ENCODE results near the gene SEC16A. TPM values are rescaled to one million over a fixed set of nuclear protein-coding genes. Genes with fewer than 3 reads are reported as not detected.
"Not testable (repeated sequence)": the region's sequence is repeated elsewhere in the genome, so short reads cannot be mapped to it uniquely, and the experiment has no call there.

SEC16A gene
- total and polyA plus RNA-seq, 8 donors = 14.6 to 105 (median 45.4) TPM

DNA sequence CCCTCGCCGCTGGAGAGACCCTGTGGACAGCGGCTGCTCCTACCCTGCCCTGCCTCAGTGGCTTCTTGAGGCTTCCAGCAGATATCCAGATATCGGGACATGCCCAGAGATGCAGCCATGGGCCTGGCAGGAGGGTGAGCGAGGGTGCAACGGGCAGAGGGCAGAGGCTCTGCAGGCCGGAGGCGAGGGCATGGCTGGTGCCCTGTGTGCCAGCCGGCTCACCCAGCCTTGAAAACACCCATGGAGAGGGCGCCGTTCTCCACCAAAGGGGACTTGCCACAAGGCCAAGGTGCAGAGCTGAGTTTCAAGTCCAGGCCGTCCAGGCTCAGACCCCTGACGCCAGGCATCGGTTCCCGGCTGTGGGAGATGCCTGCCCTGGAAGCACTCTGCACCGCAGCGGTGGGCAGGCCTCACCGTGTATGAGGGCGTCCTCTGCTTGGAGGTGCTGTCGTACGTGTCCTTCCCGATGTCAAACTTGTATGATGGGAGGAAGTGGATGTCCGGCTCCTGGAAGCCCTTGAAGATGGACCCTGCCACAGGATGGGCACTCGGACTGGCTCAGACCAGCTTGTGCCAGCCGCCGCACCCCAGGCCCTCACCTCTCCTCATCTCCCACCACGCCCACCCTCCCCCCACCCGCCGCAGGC lies 52.1 kb downstream of the SEC16A start:
- TF ChIP-seq POLR2A (IDR thresholded peaks at IDR 0.05) = no peak
- TF ChIP-seq EP300 (IDR thresholded peaks at IDR 0.05) = no peak
- TF ChIP-seq, protein P1, sequence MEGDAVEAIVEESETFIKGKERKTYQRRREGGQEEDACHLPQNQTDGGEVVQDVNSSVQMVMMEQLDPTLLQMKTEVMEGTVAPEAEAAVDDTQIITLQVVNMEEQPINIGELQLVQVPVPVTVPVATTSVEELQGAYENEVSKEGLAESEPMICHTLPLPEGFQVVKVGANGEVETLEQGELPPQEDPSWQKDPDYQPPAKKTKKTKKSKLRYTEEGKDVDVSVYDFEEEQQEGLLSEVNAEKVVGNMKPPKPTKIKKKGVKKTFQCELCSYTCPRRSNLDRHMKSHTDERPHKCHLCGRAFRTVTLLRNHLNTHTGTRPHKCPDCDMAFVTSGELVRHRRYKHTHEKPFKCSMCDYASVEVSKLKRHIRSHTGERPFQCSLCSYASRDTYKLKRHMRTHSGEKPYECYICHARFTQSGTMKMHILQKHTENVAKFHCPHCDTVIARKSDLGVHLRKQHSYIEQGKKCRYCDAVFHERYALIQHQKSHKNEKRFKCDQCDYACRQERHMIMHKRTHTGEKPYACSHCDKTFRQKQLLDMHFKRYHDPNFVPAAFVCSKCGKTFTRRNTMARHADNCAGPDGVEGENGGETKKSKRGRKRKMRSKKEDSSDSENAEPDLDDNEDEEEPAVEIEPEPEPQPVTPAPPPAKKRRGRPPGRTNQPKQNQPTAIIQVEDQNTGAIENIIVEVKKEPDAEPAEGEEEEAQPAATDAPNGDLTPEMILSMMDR (IDR thresholded peaks at IDR 0.05) = no peak
- no peak for TF ChIP-seq POLR2AphosphoS5 (IDR thresholded peaks at IDR 0.05)
- peaks cover 0 to 3% (median 1%) of the 10 kb centered on the region in 4 donors for H3K4me1 ChIP-seq
- H3K27ac ChIP-seq = no peak overlapping the region
- H3K27me3 ChIP-seq = no peaks in the 10 kb centered on the region
- no peaks in the 10 kb centered on the region for H3K9me3 ChIP-seq
- WGBS, 5 donors = 88 to 96% (median 92%) methylated on average over 16 to 29 of the region's 29 CpGs
- no peak for DNase-seq
- intact Hi-C loops (cut with DNase I; ENCODE audit: low total_unique reads) = no loop called here
- no peak overlapping the region for H3K4me3 ChIP-seq
- peaks cover 9 to 87% (median 81%) of the 10 kb centered on the region in 4 donors for H3K36me3 ChIP-seq

DNA sequence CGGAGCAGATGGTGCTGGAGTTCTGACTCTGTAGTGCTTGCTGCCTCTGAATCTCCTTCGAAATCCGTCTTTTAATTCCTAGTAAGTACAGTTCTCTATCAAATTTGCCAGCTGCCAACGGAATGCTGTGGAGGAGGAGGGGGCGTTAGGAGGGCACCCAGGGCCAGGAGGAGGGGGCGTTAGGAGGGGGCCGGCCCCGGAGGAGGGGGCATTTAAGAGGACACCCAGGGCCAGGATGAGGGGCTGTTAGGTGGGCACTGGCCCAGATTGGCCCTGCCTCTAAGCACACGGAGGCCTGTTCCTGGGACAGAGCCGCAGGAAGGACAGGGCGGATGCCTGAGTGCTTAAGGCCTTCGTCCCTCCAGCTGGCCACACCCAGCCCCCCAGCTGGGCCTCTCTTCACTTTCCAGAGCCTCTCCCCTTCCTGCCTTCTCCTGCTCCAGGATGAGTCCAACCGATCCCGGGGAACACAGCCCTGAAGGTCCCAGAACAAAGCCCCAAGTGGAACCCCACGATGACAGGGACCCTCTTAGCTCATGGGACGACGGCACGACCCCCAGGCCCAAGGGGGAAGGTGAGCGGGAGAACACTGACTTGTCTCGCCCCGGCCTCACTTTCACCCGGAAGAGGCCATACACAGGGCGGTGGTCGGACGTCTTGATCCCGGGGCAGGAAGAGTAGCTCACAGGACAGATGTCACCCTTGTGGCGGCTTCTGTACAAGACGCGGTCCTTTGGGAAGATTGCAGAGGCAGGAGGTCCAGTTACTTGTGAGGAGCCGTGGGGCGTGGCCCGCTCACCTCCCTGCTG lies 53.0 kb downstream of the SEC16A start:
- no peaks in the 10 kb centered on the region for H3K9me3 ChIP-seq
- intact Hi-C loops (cut with DNase I; ENCODE audit: low total_unique reads) = no loop called here
- DNase-seq = no peak
- H3K4me1 ChIP-seq = no peaks in the 10 kb centered on the region
- H3K27ac ChIP-seq = no peak overlapping the region
- peaks cover 9 to 88% (median 86%) of the 10 kb centered on the region in 4 donors for H3K36me3 ChIP-seq
- no peak overlapping the region for H3K4me3 ChIP-seq
- no peaks in the 10 kb centered on the region for H3K27me3 ChIP-seq
- WGBS, 5 donors = 76 to 84% (median 83%) methylated on average over 28 to 32 of the region's 32 CpGs
- TF ChIP-seq, protein P1 (IDR thresholded peaks at IDR 0.05) = no peak
- TF ChIP-seq POLR2A (IDR thresholded peaks at IDR 0.05) (no peak), EP300 (IDR thresholded peaks at IDR 0.05) (no peak), POLR2AphosphoS5 (IDR thresholded peaks at IDR 0.05) (no peak)

DNA sequence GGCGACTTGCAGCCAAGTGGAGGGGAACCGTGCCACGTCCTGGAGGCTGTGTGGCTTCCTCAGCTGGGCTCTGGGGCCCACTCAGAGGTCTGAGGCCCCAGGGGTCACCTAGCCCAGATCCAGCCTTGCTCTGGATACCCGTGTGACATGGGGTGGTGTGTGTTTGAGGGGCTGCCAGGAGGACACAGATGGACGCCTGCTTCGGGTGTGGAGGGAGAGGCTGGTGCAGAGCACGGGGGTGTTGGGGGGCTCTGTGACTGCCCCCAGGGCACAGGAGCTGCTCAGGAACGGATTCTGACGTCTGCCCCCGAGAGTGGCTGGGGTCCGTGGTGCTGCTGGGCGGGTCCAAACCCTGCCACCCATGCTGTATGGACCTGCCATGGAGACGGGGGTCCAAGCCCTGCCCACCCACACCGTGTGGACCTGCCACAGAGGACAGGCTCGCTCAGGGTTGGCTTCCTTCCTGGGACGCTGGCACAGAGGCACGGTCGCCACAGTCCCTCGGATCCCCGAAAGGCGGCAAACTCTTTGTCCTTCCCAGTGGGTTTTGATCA lies 53.7 kb downstream of the SEC16A start:
- intact Hi-C loops (cut with DNase I; ENCODE audit: low total_unique reads) = no loop called here
- no peak for DNase-seq

DNA sequence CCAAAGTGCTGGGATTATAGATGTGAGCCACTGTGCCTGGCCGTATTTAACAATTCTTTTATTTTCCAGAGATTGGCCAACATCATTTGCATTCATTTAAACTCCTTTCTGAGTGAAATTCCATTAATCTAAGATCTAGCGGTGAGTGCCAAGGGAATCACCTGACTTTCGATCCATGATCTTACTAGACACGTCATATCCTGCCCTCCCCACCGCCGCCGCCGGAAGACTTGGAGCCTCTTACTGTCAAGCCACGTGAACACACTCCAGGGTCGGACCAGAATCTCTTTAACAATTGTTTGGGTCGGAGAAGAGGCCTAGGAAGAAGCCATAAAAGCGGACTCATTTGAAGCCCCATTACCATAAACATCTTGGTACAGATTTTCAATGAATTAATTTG lies 56.1 kb downstream of the SEC16A start:
- no peaks in the 10 kb centered on the region for H3K9me3 ChIP-seq
- TF ChIP-seq EP300 (IDR thresholded peaks at IDR 0.05) (no peak), POLR2A (IDR thresholded peaks at IDR 0.05) (no peak), POLR2AphosphoS5 (IDR thresholded peaks at IDR 0.05) (no peak)
- TF ChIP-seq, protein P1 (IDR thresholded peaks at IDR 0.05) = no peak
- intact Hi-C loops (cut with DNase I; ENCODE audit: low total_unique reads) = no loop called here
- WGBS, 5 donors = 83 to 93% (median 88%) methylated on average over 12 of the region's 12 CpGs
- no peak overlapping the region for H3K27ac ChIP-seq
- no peak for DNase-seq
- peaks cover 31 to 89% (median 87%) of the 10 kb centered on the region in 4 donors for H3K36me3 ChIP-seq
- H3K27me3 ChIP-seq = no peaks in the 10 kb centered on the region
- no peaks in the 10 kb centered on the region for H3K4me1 ChIP-seq
- H3K4me3 ChIP-seq = no peak overlapping the region

More for the DNA sequence above, 53.7 kb downstream of the SEC16A start:
- Histone ChIP-seq H3K27me3 (no peaks in the 10 kb centered on the region), H3K4me1 (no peaks in the 10 kb centered on the region), H3K27ac (no peak overlapping the region), H3K4me3 (no peak overlapping the region), H3K36me3 (peaks cover 9 to 89% (median 87%) of the 10 kb centered on the region in 4 donors), H3K9me3 (no peaks in the 10 kb centered on the region)
- TF ChIP-seq POLR2AphosphoS5 (IDR thresholded peaks at IDR 0.05) (no peak), POLR2A (IDR thresholded peaks at IDR 0.05) (no peak), EP300 (IDR thresholded peaks at IDR 0.05) (no peak)
- TF ChIP-seq, protein P1 (IDR thresholded peaks at IDR 0.05) = no peak
- WGBS, 5 donors = 83 to 90% (median 87%) methylated on average over 13 to 21 of the region's 21 CpGs

DNA sequence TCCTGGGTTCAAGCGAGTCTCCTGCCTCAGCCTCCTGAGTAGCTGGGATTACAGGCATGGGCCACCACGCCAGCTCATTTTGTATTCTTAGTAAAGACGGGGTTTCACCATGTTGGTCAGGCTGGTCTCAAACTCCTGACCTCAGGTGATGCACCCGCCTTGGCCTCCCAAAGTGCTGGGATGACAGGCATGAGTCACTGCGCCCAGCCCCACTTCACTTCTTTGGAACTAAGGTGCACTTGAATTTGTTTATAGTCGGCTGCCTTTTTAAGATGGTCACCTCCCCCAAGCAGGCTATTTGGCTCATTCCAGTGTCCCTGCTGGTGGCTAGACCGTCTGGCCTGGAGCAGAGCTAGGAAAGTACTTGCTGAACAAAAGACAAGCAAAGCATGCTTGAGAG lies 57.5 kb downstream of the SEC16A start:
- intact Hi-C loops (cut with DNase I; ENCODE audit: low total_unique reads); H3K4me3 ChIP-seq; H3K27ac ChIP-seq; DNase-seq; H3K27me3 ChIP-seq; H3K4me1 ChIP-seq; H3K9me3 ChIP-seq: not testable (repeated sequence)
- WGBS, 5 donors = 78 to 84% (median 81%) methylated on average over 7 of the region's 7 CpGs
- peaks cover 39 to 96% (median 94%) of the 10 kb centered on the region in 4 donors for H3K36me3 ChIP-seq

Measured in stomach (tissue), 9 donors.